Adrenal gland (tissue), 5 donors: ENCODE data around the gene TBX1.

Source experiments
- POLR2A ChIP-seq, 2 donors: fragments of 450-650 bp; IDR thresholded peaks; one replicate each; pipeline ENCODE4 v1.6.1; 2017; ENCODE audit warnings: antibody characterized with exemption in 2 of 2, mild to moderate bottlenecking in 2 of 2, moderate library complexity in 1 of 2
- TF ChIP-seq, protein P1 (sequence below), 6 experiments: fragments of 450-650 bp in 4 of 6; fragments of 200-600 bp in 2 of 6; sonication (generic) in 1 of 6; IDR thresholded peaks; 1 replicate in 5 of 6; 2 replicates in 1 of 6; pipeline versions ENCODE4 v1.5.1 to v1.8.0; 2016 to 2021; ENCODE audit warnings: antibody characterized with exemption in 6 of 6, mild to moderate bottlenecking in 2 of 6, moderate library complexity in 1 of 6
- donor health status: DM: no; HTN: no; CAD: no.

DNA sequence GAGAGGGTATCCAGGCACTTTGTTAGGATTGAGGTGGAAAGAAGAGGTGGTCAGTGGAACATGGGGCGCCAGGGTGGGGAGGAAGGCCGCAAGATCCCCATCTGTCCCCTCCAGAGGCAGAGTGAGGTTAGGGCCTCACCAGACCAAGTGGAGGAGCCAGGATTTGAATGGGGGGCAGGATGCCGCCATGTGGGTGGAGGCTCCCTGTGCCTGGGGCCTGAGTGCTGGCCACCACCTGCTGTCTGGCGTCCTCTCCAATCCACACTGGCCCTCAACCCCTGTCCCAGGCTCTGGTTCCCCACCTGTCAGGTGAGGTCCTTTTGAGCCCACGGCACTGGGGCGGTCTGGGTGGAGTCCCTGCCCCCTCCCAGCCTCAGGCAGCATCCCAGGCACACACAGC lies 17.5 kb upstream of the TBX1 start:
- TF ChIP-seq, protein P1, sequence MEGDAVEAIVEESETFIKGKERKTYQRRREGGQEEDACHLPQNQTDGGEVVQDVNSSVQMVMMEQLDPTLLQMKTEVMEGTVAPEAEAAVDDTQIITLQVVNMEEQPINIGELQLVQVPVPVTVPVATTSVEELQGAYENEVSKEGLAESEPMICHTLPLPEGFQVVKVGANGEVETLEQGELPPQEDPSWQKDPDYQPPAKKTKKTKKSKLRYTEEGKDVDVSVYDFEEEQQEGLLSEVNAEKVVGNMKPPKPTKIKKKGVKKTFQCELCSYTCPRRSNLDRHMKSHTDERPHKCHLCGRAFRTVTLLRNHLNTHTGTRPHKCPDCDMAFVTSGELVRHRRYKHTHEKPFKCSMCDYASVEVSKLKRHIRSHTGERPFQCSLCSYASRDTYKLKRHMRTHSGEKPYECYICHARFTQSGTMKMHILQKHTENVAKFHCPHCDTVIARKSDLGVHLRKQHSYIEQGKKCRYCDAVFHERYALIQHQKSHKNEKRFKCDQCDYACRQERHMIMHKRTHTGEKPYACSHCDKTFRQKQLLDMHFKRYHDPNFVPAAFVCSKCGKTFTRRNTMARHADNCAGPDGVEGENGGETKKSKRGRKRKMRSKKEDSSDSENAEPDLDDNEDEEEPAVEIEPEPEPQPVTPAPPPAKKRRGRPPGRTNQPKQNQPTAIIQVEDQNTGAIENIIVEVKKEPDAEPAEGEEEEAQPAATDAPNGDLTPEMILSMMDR (IDR thresholded peaks at IDR 0.05), result no peak
- no peak for TF ChIP-seq POLR2A (IDR thresholded peaks at IDR 0.05)
